ENCODE results near the gene FGB. TPM values are rescaled to one million over a fixed set of nuclear protein-coding genes. Genes with fewer than 3 reads are reported as not detected.

Gene FGB
- total RNA-seq, 2 donors from 2014 or later = not detected

- WGBS, 2 donors = 40 to 43% methylated on average over 4 of the region's 4 CpGs
- Histone ChIP-seq H3K27me3 (no peaks in the 10 kb centered on the region), H3K36me3 (replicated peaks in 1 of 2; ENCODE audit: insufficient read depth in 1 of 2, low read depth in 2 of 2) (no peaks in the 10 kb centered on the region), H3K4me1 (peaks cover 6% of the 10 kb centered on the region), H3K27ac (no peak overlapping the region), H3K9me3 (no peaks in the 10 kb centered on the region), H3K4me3 (no peak overlapping the region)
- no peak for DNase-seq
- ATAC-seq = no peak
- TF ChIP-seq, protein P1, sequence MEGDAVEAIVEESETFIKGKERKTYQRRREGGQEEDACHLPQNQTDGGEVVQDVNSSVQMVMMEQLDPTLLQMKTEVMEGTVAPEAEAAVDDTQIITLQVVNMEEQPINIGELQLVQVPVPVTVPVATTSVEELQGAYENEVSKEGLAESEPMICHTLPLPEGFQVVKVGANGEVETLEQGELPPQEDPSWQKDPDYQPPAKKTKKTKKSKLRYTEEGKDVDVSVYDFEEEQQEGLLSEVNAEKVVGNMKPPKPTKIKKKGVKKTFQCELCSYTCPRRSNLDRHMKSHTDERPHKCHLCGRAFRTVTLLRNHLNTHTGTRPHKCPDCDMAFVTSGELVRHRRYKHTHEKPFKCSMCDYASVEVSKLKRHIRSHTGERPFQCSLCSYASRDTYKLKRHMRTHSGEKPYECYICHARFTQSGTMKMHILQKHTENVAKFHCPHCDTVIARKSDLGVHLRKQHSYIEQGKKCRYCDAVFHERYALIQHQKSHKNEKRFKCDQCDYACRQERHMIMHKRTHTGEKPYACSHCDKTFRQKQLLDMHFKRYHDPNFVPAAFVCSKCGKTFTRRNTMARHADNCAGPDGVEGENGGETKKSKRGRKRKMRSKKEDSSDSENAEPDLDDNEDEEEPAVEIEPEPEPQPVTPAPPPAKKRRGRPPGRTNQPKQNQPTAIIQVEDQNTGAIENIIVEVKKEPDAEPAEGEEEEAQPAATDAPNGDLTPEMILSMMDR (IDR thresholded peaks at IDR 0.05) = no peak
- TF ChIP-seq POLR2A (IDR thresholded peaks at IDR 0.05) = no peak
- intact Hi-C loops (cut with DNase I) = no loop called here
Observed at GRCh38 chr4:154610582-154610981, 47.8 kb downstream of the FGB start.

- TF ChIP-seq, protein P1 (IDR thresholded peaks at IDR 0.05) = no peak
- TF ChIP-seq POLR2A (IDR thresholded peaks at IDR 0.05) = no peak
- H3K27ac ChIP-seq = no peak overlapping the region
- H3K4me1 ChIP-seq = peaks cover 15% of the 10 kb centered on the region
- intact Hi-C loops (cut with DNase I) = no loop called here
- H3K27me3 ChIP-seq = no peaks in the 10 kb centered on the region
- no peaks in the 10 kb centered on the region for H3K36me3 ChIP-seq (replicated peaks in 1 of 2; ENCODE audit: insufficient read depth in 1 of 2, low read depth in 2 of 2)
- H3K4me3 ChIP-seq = no peak overlapping the region
- no peak for DNase-seq
- 59 to 64% methylated on average over 1 of the region's 1 CpG for WGBS, 2 donors
- no peaks in the 10 kb centered on the region for H3K9me3 ChIP-seq
- ATAC-seq = no peak
Observed at GRCh38 chr4:154611833-154612232, 49.0 kb downstream of the FGB start.

DNA sequence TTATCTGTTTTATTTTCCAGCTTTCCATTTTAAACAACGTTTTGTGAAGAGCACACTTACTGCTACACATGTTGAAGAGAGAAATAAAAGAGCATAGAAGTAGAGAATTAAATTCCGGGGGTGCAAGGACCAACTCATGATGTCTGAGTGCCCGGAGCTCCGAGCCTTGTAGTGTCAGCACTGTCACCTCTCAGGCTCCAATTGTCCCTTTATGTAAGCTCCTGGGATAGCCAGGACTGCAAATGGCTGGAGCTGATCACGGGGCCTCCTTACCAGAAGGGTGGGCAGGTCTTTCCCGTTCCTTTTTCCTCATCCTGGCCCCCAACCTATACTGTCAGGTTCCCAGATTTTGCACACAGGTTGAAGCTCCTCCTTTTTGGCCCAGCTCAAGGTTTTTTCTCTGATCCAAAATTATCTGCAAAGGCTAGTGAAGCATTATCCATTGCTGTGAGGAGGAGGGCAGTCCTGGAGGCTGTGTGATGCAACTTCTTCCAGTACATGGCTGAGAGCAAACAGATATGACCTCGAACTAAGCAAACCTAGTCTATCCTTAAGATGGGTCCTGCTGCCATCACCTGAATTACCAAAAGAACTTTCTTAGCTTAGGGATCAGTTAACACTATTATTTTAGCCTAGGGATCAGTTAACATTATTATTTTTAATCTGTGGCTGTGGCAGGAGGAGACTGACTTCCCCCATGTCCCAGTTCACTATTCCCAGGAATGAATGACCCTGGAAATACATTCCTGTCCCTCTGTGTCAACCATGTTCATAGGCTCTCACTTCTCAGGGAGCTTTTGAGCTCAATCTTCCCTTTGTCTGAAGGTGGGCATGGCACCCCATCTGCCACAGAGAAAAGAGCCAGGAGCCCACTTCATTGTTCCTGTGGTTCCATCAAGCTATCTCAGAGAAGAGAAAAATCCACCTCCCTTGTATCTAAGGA is 49.9 kb downstream of the FGB start, which contains the start of gene FGG:
Gene FGG (minus strand): TSS at position 185 of the 943 bp plus-strand sequence. CDS start 47 bp downstream, at position 138.
- DNase-seq = no peak
- TF ChIP-seq POLR2A (IDR thresholded peaks at IDR 0.05) = no peak
- TF ChIP-seq, protein P1 (IDR thresholded peaks at IDR 0.05) = no peak
- WGBS, 2 donors = 57 to 60% methylated on average over 7 of the region's 7 CpGs
- peaks cover 20% of the 10 kb centered on the region for H3K4me1 ChIP-seq
- H3K9me3 ChIP-seq = no peaks in the 10 kb centered on the region
- H3K27ac ChIP-seq = no peak within 1 kb of the TSS
- no peaks in the 10 kb centered on the region for H3K27me3 ChIP-seq
- no peak within 1 kb of the TSS for H3K4me3 ChIP-seq
- no peak for ATAC-seq
- H3K36me3 ChIP-seq (replicated peaks in 1 of 2; ENCODE audit: insufficient read depth in 1 of 2, low read depth in 2 of 2) = no peaks in the 10 kb centered on the region
- intact Hi-C loops (cut with DNase I) = no loop called here

DNA sequence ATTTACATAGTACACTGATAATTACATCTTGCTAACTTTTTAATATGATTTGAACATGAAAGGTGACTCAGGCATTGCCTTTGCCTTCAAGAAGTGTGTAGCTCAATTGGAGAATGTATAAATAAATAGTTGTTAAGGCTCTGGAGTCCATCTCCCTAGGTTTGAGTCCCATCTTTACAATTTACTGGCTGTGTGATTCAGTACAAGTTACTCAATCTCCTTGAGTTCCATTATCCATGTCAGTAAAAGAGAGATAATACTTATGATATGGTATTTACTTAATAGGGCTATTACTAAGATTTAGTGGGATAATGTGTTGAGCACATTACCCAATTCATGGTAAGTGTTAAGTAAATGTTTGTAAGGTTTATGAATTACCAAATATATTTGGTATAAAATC is 51.5 kb downstream of the FGB start:
- Histone ChIP-seq H3K9me3 (no peaks in the 10 kb centered on the region), H3K4me3 (no peak overlapping the region), H3K27me3 (no peaks in the 10 kb centered on the region), H3K27ac (no peak overlapping the region), H3K36me3 (replicated peaks in 1 of 2; ENCODE audit: insufficient read depth in 1 of 2, low read depth in 2 of 2) (no peaks in the 10 kb centered on the region), H3K4me1 (peaks cover 24% of the 10 kb centered on the region)
- intact Hi-C loops (cut with DNase I) = no loop called here
- TF ChIP-seq, protein P1 (IDR thresholded peaks at IDR 0.05) = no peak
- TF ChIP-seq POLR2A (IDR thresholded peaks at IDR 0.05) = no peak
- ATAC-seq (no peak), DNase-seq (no peak)
